H9 (cell line): ENCODE data around the gene DIRAS2. TPM values are rescaled to one million over a fixed set of nuclear protein-coding genes. Genes with fewer than 3 reads are reported as not detected.

Experiments
- DNase-seq: peaks from one replicate; pipeline ENCODE4 v3.0.0-alpha.2; 2017
- H2AFZ ChIP-seq: one replicate; pipeline ENCODE4 v1.6.1; 2013; ENCODE audit warnings: mild to moderate bottlenecking, low read length, control low read depth, moderate library complexity
- H2AK5ac ChIP-seq: 2 replicates; pipeline ENCODE4 v1.6.1; 2013; ENCODE audit warnings: low read length, control low read depth, mixed read lengths; ENCODE audit not compliant: insufficient read length
- H2BK120ac ChIP-seq: one replicate; pipeline ENCODE4 v1.6.1; 2013; ENCODE audit warnings: low read depth, mild to moderate bottlenecking, low read length, control low read depth, inconsistent platforms; ENCODE audit not compliant: poor library complexity, severe bottlenecking
- H2BK12ac ChIP-seq: 2 replicates; pipeline ENCODE4 v1.6.1; 2013; ENCODE audit warnings: low read length, control low read depth, mixed read lengths, low read depth; ENCODE audit not compliant: insufficient read length
- H2BK15ac ChIP-seq: 2 replicates; pipeline ENCODE4 v1.6.1; 2013; ENCODE audit warnings: low read depth, low read length, control low read depth
- H2BK20ac ChIP-seq: one replicate; pipeline ENCODE4 v1.6.1; 2013; ENCODE audit warnings: low read depth, mild to moderate bottlenecking, low read length, control low read depth, inconsistent platforms; ENCODE audit not compliant: poor library complexity, severe bottlenecking
- H2BK5ac ChIP-seq: 2 replicates; pipeline ENCODE4 v1.6.1; 2013; ENCODE audit warnings: low read length, control low read depth, mixed read lengths; ENCODE audit not compliant: insufficient read length
- H3K14ac ChIP-seq: 2 replicates; pipeline ENCODE4 v1.6.1; 2013; ENCODE audit warnings: low read length, control low read depth; ENCODE audit not compliant: insufficient read depth
- H3K18ac ChIP-seq: 2 replicates; pipeline ENCODE4 v1.6.1; 2013; ENCODE audit warnings: low read depth, mild to moderate bottlenecking, mixed read lengths, low read length, control low read depth; ENCODE audit not compliant: insufficient read length
- H3K23ac ChIP-seq: 2 replicates; pipeline ENCODE4 v1.6.1; 2013; ENCODE audit warnings: low read length, control low read depth, mixed read lengths, low read depth; ENCODE audit not compliant: insufficient read length
- H3K23me2 ChIP-seq: 2 replicates; pipeline ENCODE4 v1.6.1; 2013; ENCODE audit warnings: low read depth, mild to moderate bottlenecking, mixed read lengths, low read length, control low read depth; ENCODE audit not compliant: insufficient read length, poor library complexity, severe bottlenecking
- H3K27ac ChIP-seq: 2 replicates; pipeline ENCODE4 v1.5.1; 2013; ENCODE audit warnings: low read length, control low read depth, mixed read lengths, low read depth; ENCODE audit not compliant: insufficient read length
- H3K27me3 ChIP-seq: 2 replicates; pipeline ENCODE4 v1.6.1; 2013; ENCODE audit warnings: low read length, control low read depth, inconsistent platforms; ENCODE audit not compliant: insufficient read depth
- H3K4ac ChIP-seq: 2 replicates; pipeline ENCODE4 v1.6.1; 2013; ENCODE audit warnings: low read depth, mild to moderate bottlenecking, control low read depth, inconsistent platforms, low read length, moderate library complexity
- H3K4me1 ChIP-seq: 2 replicates; pipeline ENCODE4 v1.6.1; 2013; ENCODE audit warnings: low read length, control low read depth, inconsistent platforms; ENCODE audit not compliant: insufficient read depth
- H3K4me2 ChIP-seq: 2 replicates; pipeline ENCODE4 v1.6.1; 2013; ENCODE audit warnings: low read length, control low read depth, mixed read lengths; ENCODE audit not compliant: insufficient read length, insufficient read depth
- H3K56ac ChIP-seq: 2 replicates; pipeline ENCODE4 v1.6.1; 2013; ENCODE audit warnings: low read depth, mild to moderate bottlenecking, mixed read lengths, low read length, control low read depth; ENCODE audit not compliant: insufficient read length
- H3K79me1 ChIP-seq: 2 replicates; pipeline ENCODE4 v1.6.1; 2013; ENCODE audit warnings: low read depth, mild to moderate bottlenecking, moderate library complexity, low read length, control low read depth, inconsistent platforms; ENCODE audit not compliant: insufficient read depth, poor library complexity, severe bottlenecking
- H3K79me2 ChIP-seq: 2 replicates; pipeline ENCODE4 v1.6.1; 2013; ENCODE audit warnings: low read length, control low read depth, inconsistent platforms; ENCODE audit not compliant: insufficient read depth
- H3K9ac ChIP-seq: 2 replicates; pipeline ENCODE4 v1.6.1; 2013; ENCODE audit warnings: low read length, control low read depth, mixed read lengths; ENCODE audit not compliant: insufficient read length; ENCODE audit errors: extremely low read depth
- H3K9me3 ChIP-seq: one replicate; pipeline ENCODE4 v1.6.1; 2013; ENCODE audit warnings: low read depth, low read length, inconsistent platforms; ENCODE audit not compliant: control insufficient read depth
- H3T11ph ChIP-seq: one replicate; pipeline ENCODE4 v1.6.1; 2013; ENCODE audit warnings: mild to moderate bottlenecking, low read length, control low read depth, inconsistent platforms
- H4K20me1 ChIP-seq: one replicate; pipeline ENCODE4 v1.6.1; 2013; ENCODE audit not compliant: control insufficient read depth, insufficient read length, insufficient read depth
- H4K5ac ChIP-seq: 2 replicates; pipeline ENCODE4 v1.6.1; 2013; ENCODE audit warnings: low read depth, mild to moderate bottlenecking, mixed read lengths, low read length, control low read depth; ENCODE audit not compliant: insufficient read length
- H4K8ac ChIP-seq: replicated peaks from 2 replicates; pipeline ENCODE4 v1.6.1; 2013; ENCODE audit warnings: low read length, control low read depth, mixed read lengths, low read depth; ENCODE audit not compliant: insufficient read length
- H4K91ac ChIP-seq: 2 replicates; pipeline ENCODE4 v1.6.1; 2013; ENCODE audit warnings: low read depth, mild to moderate bottlenecking, moderate library complexity, mixed read lengths, low read length, control low read depth; ENCODE audit not compliant: insufficient read length
- H3K27ac Mint-ChIP-seq, 3 experiments: 2 replicates in 2 of 3; 3 replicates in 1 of 3; pipeline ENCODE4 v1.8.0; 2020 to 2021; ENCODE audit warnings: mixed read lengths in 3 of 3, mild to moderate bottlenecking in 1 of 3, moderate library complexity in 1 of 3
- H3K27me3 Mint-ChIP-seq: 2 replicates; pipeline ENCODE4 v1.8.0; 2021; ENCODE audit warnings: low read depth, mild to moderate bottlenecking, moderate library complexity, mixed read lengths
- H3K36me3 Mint-ChIP-seq, 3 experiments: 2 replicates in 2 of 3; 3 replicates in 1 of 3; pipeline ENCODE4 v1.8.0; 2020 to 2021; ENCODE audit warnings: low read depth in 3 of 3, mixed read lengths in 3 of 3; ENCODE audit not compliant: insufficient read depth in 1 of 3
- H3K4me1 Mint-ChIP-seq, 2 experiments: 2 replicates each; pipeline ENCODE4 v1.8.0; 2020; ENCODE audit warnings: mixed read lengths in 2 of 2
- H3K4me3 Mint-ChIP-seq, 2 experiments: 2 replicates in 1 of 2; 3 replicates in 1 of 2; pipeline ENCODE4 v1.8.0; 2020 to 2021; ENCODE audit warnings: mild to moderate bottlenecking in 2 of 2, mixed read lengths in 2 of 2, moderate library complexity in 1 of 2
- H3K9me3 Mint-ChIP-seq, 2 experiments: 2 replicates in 1 of 2; 3 replicates in 1 of 2; pipeline ENCODE4 v1.8.0; 2020; ENCODE audit warnings: mild to moderate bottlenecking in 2 of 2, mixed read lengths in 2 of 2, moderate library complexity in 1 of 2
- WGBS: extraction: QIAGEN DNeasy Blood & Tissue Kit; methylation state at CpG from one replicate; pipeline ENCODE4 v1.1.7; 2013; ENCODE audit warnings: missing lambda C conversion rate, low lambda C conversion rate, mixed read lengths; ENCODE audit not compliant: insufficient read length; ENCODE audit errors: extremely low coverage; 5-methylcytosine and 5-hydroxymethylcytosine counted together
- total RNA-seq: library from RNA; stranded (reverse); gene quantifications from 2 replicates; pipeline ENCODE4 v1.2.1, GENCODE V29; 2021
- TF ChIP-seq, protein P1 (sequence below): fragments of 200-600 bp; sonication (generic); conservative IDR thresholded peaks from 3 replicates; pipeline ENCODE4 v1.8.0; 2021; ENCODE audit warnings: antibody characterized with exemption, mild to moderate bottlenecking

Gene DIRAS2
- total RNA-seq, 1 experiment from 2014 or later: not detected

GRCh38 chr9:90613502-90613901, 29.1 kb downstream of the DIRAS2 start:
- H3K4me3 Mint-ChIP-seq: no peak overlapping the region

More at GRCh38 chr9:90613502-90613901, 29.1 kb downstream of the DIRAS2 start:
- no CpG with 5 or more reads among the region's 18 CpGs for WGBS
- Histone ChIP-seq H2BK15ac (no peak overlapping the region), H3K9ac (no peak overlapping the region), H3K14ac (no peak overlapping the region; the same call in 1 of the 2 replicates), H3K9me3 (no peaks in the 10 kb centered on the region), H3K4me2 (no peak overlapping the region), H3T11ph (no peak overlapping the region), H3K18ac (no peak overlapping the region), H4K20me1 (no peaks in the 10 kb centered on the region), H3K27me3 (no peaks in the 10 kb centered on the region), H3K27ac (no peak overlapping the region), H3K79me1 (no peaks in the 10 kb centered on the region), H3K79me2 (no peaks in the 10 kb centered on the region), H3K23ac (no peak overlapping the region), H3K56ac (no peak overlapping the region), H2AFZ (no peak overlapping the region), H3K4ac (no peak overlapping the region), H4K8ac (no peak overlapping the region), H4K91ac (no peak overlapping the region), H4K5ac (no peak overlapping the region), H3K4me1 (no peaks in the 10 kb centered on the region), H2BK120ac (no peak overlapping the region), H2BK12ac (no peak overlapping the region), H2BK5ac (no peak overlapping the region), H3K23me2 (no peaks in the 10 kb centered on the region), H2AK5ac (no peak overlapping the region), H2BK20ac (no peak overlapping the region)
- H3K27me3 Mint-ChIP-seq: peaks cover 2% of the 10 kb centered on the region; the same call in 1 of the 2 replicates
- H3K9me3 Mint-ChIP-seq: no peaks in the 10 kb centered on the region
- no peaks in the 10 kb centered on the region for H3K36me3 Mint-ChIP-seq
- peaks cover 0 to 3% of the 10 kb centered on the region in 2 experiments; a peak in 2 of 4 replicates for H3K4me1 Mint-ChIP-seq
- peak; percentile 79 for DNase-seq
- TF ChIP-seq, protein P1, sequence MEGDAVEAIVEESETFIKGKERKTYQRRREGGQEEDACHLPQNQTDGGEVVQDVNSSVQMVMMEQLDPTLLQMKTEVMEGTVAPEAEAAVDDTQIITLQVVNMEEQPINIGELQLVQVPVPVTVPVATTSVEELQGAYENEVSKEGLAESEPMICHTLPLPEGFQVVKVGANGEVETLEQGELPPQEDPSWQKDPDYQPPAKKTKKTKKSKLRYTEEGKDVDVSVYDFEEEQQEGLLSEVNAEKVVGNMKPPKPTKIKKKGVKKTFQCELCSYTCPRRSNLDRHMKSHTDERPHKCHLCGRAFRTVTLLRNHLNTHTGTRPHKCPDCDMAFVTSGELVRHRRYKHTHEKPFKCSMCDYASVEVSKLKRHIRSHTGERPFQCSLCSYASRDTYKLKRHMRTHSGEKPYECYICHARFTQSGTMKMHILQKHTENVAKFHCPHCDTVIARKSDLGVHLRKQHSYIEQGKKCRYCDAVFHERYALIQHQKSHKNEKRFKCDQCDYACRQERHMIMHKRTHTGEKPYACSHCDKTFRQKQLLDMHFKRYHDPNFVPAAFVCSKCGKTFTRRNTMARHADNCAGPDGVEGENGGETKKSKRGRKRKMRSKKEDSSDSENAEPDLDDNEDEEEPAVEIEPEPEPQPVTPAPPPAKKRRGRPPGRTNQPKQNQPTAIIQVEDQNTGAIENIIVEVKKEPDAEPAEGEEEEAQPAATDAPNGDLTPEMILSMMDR: no peak
- no peak overlapping the region for H3K27ac Mint-ChIP-seq
